Activated naive CD4-positive, alpha-beta T cell treated with Interleukin-2 at 50 U/mL for 16 hours (primary cell): ENCODE results near the gene CUL3.
"Not testable (repeated sequence)": the region's sequence is repeated elsewhere in the genome, so short reads cannot be mapped to it uniquely, and the experiment has no call there.

Experiments used
- DNase-seq: peaks from one replicate; pipeline ENCODE4 v3.0.0-alpha.2; 2020

The CUL3 gene

DNA sequence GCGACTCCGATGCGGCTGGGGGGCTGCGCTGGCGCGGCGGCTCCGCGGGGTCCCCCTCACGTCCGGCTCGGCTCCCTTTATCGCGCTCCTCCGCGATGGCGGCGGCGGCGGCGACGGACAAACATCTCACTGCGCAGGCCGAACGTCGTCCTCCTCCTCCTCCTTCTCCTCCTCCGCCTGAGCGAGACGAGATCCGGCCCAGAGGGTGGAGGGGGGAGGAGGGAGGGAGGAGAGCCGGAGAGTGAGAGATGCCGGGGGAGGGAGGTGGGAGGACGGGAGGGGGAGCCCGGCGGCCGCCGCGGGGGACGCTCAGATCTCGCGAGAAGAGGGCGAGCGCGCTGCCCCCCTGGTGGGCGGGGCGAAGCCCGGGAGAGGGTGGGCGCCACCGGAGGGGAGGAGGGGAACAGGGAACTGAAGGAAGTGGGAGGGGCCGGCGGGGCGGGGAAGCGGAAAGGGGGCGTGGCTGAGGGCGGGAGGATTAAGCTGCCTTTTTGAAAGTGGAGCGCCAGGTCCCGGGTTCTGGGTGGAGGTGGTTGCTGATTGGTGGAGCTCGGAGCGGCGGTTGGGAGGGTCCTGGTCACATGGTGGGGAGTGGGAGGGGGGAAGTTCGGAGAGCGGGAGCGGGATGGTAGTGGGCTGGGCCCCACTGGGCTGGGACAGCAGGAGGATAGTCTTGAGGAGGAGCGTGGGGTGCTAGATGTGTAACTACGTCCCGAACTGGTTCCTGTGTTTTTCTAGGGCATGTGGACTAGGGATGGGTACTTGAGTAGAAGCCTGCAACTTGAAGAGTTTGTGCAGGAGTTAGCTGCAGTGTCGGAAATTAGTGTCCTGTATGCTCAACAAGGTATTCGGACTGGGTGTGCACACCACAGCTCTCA is at the start of gene CUL3:
CUL3 (minus strand) TSS at position 153 of the 878 bp plus-strand sequence. CDS start 354 bp downstream, outside the sequence.
- peak; percentile 99 for DNase-seq

- DNase-seq, result no peak
Measured at GRCh38 chr2:224630659-224631550, 45.7 kb upstream of the CUL3 start.

GRCh38 chr2:224628416-224628815 is 43.3 kb upstream of the CUL3 start:
- no peak for DNase-seq

DNA sequence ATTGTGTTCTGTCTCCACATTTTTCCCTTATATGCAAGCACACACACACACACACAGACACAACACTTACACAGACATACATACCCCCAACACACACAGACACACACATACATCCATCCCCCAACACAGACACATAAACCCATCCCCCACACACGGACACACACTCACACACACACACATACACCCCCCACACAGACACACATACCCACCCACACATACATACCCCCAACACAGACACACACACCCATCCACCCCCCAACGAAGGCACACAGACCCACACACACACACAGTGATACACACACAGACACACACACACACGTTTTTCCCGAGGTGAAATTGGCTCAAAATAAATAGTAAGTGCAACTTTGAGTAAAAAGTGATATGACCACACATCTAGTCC is 41.6 kb upstream of the CUL3 start:
- no peak for DNase-seq

- no peak for DNase-seq
Measured at GRCh38 chr2:224613543-224614286, 28.6 kb upstream of the CUL3 start.

- DNase-seq, result no peak
Measured at GRCh38 chr2:224612578-224612977, 27.4 kb upstream of the CUL3 start.

- no peak for DNase-seq
Measured at GRCh38 chr2:224611938-224612337, 26.8 kb upstream of the CUL3 start.

DNA sequence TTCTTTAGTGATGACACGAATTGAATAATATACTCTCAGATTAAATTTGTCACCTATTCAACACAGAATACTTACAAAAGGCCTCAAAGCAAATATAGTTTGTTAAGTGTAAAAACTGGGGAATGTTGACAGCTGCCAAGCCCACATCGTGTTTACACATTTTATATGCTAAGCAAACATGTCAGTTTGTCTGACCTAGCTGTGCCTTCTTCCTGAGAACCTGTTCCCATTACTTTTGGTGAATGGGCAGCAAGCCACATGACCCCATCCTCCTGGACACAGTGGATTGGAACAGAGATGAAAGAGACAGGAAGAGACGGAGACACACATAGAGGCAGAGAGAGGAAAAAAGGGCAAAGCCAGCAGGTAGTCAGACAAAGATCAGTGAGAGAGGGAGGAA is 22.9 kb upstream of the CUL3 start:
- DNase-seq, result no peak

DNA sequence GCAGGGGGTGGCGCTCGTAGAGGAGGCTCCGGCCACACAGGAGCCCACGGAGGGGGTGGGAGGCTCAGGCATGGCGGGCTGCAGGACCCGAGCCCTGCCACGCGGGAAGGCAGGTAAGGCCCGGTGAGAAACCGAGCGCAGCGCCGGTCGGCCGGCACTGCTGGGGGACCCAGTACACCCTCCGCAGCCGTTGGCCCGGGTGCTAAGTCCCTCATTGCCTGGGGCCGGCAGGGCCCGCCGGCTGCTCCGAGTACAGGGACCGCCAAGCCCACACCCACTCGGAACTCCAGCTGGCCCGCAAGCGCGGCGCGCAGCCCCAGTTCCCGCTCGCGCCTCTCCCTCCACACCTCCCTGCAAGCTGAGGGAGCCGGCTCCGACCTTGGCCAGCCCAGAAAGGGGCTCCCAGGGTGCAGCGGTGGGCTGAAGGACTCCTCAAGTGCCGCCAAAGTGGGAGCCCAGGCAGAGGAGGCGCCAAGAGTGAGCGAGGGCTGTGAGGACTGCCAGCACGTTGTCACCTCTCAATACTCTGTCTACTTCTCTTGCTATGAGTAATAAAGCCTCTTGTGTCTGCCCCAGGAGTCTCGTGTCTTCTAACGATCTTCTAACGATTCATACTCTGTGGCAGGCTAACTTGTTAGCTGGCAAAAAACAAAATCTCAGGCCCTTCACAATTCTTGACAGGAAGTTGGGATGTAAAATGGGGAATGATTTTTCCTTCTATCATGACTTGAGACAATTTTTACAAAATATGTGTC is 18.8 kb upstream of the CUL3 start:
- not testable (repeated sequence) for DNase-seq

- not testable (repeated sequence) for DNase-seq
Measured at GRCh38 chr2:224602778-224603375, 17.7 kb upstream of the CUL3 start.

GRCh38 chr2:224601923-224602322 is 16.8 kb upstream of the CUL3 start:
- DNase-seq, result no peak

DNA sequence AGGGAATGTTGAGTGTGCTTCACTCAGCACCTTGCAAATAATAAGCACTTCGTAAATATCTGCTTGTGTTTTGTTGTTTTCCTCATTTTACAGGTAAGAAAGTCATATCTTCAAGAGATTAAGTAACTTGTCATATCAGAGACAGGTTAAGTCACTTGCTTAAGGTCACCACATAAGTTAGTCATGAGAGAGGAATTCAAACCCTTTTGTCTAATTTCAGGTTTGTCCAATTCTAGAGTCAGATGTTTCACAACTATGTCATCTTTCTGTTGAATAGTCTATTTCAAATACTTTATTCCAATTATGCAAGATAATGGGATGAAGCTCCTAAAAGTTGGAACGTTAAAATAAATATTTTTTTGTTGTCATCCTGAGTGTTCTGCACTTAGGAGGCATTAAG is 13.5 kb upstream of the CUL3 start:
- DNase-seq, result no peak

GRCh38 chr2:224596289-224596688 is 11.1 kb upstream of the CUL3 start:
- no peak for DNase-seq

DNA sequence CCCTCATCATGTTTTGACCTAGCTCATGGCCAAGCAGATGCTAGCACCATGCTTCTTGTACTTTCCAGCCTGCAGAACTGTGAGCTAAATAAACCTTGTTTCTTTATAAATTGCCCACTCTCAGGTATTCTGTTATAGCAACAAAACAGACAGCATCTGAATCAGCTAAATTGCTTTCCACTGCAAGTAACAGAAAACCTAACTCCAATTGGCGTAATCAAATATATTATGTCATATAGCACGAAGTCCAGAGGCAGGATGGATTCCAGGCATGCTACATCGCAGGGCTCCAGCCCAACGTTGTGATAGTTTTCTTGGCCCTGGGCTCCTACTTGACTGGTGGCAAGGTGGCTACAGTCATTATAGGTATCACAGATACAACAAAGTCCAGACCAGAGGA is 10.4 kb upstream of the CUL3 start:
- DNase-seq, result no peak

GRCh38 chr2:224594840-224595239 is 9.7 kb upstream of the CUL3 start:
- no peak for DNase-seq

DNA sequence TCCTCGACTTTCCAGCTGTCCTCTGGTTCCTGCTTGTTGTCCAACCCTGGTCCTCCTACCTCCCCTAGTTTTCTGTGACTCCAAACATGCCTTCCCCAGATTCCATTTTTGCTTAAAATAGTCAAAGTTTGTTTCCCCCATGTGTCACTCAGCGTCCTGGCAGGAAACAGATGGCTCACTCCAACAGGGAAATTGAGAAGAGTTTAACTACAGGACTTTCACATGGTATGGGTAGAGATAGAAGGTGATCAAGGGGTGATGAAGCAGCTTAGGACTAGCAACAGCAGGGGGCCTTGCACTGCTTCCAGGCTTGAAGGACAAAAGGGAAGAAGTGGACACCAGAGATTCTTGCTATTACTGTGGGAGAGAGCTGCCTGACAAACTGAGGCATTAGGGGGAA is 6.1 kb upstream of the CUL3 start:
- DNase-seq, result no peak

- DNase-seq, result no peak
Measured at GRCh38 chr2:224586127-224586695, 1.0 kb upstream of the CUL3 start.

DNA sequence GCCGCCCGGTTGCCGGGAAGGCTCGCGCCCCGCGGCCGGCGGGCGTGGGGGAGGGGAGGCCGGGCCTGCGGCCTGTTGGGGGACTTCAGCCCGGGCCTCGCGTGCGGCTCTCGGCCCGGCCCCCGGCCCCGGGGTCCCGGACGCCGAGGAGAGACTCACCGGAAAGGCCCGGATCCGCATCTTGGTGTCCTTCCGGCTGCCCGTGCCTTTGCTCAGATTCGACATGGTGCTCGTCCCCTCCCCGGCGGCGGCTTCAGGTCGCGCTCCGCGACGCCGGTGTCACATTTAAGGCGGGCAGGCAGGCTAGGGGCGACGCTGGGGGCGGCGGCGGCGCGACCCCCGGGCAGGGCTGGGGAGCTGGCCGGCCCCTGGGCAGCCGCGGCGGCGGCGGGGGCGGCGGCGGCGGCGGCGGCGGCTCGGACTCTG is 365 bp downstream of the CUL3 start:
- DNase-seq, result peak; percentile 68

DNA sequence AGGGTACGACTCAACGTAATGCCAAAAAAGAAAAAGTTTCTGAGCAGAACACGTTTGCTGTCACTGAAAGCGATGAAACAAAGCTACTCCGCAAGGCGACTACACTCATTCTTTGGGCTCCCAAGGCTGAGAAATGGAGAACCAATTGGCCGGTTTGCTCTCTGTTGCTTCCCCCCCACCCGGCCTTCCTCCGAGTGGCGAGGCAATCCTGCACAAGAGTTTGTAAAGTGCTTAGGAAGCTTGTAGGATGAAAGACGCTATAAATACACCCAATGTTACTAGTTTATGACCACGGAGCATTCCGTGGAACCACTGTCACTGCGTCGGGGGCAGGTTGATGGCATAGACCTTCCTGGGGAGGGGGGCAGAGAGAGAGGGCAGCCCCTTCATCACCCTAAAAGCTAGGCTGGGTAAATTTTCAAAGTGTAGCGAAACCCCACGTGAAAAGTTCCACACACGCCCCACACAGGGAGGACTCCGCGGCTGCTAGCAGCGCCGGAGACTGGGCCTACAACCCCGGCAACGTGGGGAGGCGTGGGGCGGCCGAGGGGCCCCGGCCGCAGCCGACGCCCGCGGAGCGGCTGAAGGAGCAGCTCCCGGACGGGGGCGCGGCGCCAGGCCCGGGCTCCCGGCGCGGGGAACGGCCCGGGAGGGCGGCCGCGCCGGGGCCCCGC is 915 bp downstream of the CUL3 start:
- peak; percentile 34 for DNase-seq

GRCh38 chr2:224583033-224583432 is 2.1 kb downstream of the CUL3 start:
- not testable (repeated sequence) for DNase-seq

GRCh38 chr2:224580248-224580647 is 4.9 kb downstream of the CUL3 start:
- no peak for DNase-seq
